ENCODE results near the gene SLC2A6.

SLC2A6 gene

DNA sequence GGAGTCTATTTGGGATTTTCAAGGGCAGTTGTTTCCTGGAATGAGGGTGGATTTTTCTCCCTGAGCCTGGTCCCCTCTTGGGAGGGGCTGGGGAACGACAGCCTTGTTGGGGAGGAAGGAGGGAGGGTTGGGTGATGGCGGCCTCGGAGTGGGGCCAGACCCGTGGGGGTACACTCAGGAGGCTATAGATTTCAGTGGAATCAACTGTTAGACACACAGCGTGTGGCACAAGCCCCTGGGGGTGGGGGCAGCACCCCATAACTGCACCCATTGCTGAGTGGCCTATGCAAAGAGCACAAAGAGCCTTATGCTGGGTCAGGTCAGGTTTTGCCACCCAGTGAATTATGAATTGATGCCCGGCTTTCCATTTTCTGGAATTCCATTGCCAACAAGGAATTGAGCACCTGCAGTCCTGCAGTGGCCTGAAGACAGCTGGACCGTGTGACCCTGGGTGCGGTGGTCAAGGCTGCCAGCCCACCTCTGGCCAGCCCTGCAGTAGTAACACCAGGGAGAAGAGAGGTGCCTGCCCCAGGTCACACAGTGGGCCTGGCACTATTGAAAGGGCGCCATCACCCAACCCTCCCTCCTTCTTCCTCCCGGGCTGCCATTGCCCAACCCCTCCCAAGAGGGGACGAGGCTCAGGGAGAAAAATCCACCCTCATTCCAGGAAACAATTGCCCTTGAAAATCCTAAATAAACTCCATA, 37.5 kb upstream of the SLC2A6 start:
- no peak for DNase-seq (ENCODE audit: low read depth in 2 of 3, low spot score in 1 of 3)

DNA sequence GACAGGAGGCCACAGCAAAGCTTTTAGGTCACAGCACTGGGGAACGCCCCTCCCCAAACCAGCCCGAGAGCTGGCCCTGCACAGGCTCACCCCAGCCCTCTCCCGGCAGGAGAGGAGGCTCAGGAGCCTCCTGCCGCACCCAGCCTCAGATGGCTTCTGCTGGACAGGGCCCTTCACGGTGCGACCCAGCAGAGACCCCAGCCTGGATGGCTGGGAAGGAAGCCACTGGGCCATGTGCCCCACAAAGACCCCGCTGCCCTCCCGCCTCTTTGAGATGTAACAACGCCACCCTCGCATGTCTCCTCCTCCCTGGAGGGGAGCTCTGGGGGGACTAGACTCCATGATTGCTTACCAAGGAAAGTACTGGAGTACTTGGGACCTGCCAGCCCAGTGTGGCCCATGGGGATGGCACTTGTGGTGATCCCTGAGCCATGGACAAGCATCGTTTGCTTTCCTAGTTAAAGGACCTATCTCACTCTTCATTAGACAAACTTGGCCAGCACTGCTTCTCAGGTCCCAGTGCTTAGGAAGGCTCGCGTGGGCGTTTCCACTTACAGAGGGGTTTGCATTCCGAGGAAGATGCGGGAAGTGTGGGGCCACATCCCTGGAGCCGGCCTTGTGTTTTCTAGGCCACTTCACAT, 36.8 kb upstream of the SLC2A6 start:
- no peak for DNase-seq (ENCODE audit: low read depth in 2 of 3, low spot score in 1 of 3)

DNA sequence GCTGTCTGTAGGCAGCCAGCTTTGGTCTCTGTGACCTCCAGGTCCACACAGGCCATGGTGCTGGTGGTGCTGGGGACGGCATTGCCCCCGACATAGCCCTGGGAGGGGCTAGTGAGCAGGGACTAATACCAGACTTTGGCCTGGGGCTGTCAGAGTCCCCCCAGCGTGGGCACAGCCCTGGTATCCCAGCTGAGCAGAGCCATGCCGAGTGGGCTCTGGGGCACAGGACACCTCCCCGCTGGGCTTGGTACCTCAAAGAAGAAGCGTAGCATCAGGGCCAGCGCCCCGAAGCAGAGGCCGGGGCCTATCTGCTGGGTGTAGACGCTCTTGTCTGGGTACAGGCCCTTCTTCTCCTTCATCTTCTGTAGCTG, 36.3 kb upstream of the SLC2A6 start:
- no peak for DNase-seq (ENCODE audit: low read depth in 2 of 3, low spot score in 1 of 3)

DNA sequence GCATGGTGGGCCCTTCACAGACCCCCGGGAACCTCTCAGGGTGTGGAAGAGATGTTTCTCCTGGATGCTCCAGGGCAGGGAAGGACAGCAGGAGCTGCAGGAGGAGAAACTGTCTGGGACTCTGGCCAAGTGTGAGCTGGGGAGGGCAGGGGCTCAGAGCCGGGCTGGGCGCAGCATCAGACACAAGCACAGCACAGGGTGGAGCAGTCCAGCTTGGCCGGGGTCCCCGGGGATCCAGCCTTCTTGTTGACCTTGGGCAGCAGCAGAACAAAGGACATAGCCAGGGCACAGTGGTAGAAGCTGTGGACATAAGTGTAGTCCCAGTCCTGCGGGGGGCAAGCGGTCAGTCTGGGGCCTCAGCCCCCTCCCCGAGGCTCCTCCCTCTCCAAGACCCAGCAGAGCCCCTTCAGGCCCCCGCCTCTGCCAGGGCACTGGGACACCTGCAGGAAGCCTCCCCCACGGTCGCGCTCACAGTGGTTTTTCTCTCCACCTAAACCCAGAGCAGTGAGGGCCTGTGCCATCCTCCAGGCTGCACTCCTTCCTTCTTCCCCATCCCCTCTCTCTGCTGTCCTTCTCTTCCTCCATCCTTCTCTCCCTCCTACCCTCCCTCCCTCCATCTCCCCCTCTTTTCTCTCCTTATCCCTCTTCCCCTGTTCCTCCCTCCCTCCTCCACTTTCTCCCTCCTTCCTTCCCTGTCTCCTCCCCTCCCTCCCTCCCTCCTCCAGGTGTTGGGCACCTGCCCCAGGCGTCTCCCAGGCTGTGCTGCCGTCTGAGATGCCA, 35.8 kb upstream of the SLC2A6 start:
- no peak for DNase-seq (ENCODE audit: low read depth in 2 of 3, low spot score in 1 of 3)

DNA sequence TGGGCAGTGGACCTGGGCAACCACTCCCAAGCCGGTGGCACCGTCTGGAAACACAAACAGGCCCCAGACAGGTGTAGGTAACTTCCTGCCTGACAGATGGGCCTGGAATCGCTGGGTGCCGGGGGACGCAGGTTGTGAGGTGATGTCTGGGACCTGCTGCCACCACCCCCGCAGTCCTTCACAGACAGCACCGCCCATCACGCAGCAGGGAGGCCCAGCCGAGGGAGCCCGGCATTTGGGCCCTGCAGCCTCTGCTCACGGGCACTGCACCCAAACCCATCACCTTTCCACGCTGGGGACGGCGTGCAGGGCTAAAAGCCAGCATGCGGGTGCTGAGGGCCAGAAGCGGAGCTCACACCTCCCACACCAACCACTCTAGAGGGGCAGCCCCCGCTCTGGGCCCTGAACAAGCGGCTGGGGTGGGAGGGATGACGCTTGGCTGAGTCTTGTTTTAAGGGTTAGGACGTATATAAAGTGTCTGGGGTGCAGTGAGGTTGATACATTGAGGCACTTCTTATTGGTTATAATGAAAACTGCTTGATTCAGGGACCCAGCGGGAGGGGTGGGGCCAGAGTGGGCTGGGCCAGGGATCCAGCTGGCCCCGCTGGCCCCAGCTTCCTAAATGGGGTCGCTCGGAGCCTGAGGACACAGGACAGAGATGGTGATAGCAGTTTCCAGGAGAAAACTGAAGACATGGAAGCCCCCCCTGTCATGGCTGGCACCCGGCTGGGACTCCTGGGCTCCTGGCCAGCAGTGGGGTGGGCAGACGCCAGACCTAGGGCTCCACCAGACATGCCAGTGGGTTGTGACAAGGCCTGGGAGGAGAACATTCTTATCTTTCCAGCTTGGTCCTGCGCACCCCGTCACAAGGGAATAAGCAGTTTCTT, 34.6 kb upstream of the SLC2A6 start:
- DNase-seq (ENCODE audit: low read depth in 2 of 3, low spot score in 1 of 3): no peak

DNA sequence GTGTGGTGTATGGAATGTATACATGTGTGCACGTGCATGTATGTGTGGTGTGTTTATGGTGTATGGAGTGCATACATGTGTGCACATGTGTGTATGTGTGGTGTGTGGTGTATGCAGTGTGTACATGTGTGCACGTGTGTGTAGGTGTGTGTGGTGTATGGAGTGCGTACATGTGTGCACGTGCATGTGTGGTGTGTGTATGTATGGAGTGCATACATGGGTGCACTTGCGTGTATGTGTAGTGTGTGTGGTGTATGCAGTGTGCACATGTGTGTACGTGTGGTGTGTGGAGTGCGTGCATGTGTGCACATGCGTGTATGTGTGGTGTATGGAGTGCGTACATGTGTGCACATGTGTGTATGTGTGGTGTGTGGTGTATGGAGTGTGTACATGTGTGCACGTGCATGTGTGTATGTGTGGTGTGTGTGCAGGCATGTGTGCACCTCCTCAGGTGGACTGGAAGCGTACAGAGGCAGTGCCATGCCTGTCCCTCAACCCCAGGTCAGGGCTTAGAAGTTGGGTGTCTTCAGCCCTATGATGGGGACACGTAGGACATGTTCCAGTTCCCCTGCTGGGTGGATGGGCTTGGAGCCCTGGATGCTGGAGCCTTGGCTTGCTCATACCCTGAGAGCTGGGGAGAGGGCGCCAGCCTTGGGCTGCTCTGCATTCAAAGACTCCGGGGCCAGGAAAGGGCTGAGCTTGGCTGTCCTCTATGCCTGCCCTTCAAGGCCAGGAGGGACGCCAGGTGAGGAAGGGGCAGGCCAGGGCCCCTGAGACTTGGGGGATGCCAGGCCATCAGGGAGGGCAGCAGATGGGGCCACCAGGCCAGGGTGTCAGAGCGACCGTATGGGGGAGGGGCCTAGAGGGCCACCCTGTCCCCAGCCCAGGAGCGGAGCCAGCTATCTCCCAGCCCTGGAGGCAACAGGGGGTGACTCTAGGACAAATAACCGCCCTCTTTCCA, 33.6 kb upstream of the SLC2A6 start:
- DNase-seq (ENCODE audit: low read depth in 2 of 3, low spot score in 1 of 3): no peak

DNA sequence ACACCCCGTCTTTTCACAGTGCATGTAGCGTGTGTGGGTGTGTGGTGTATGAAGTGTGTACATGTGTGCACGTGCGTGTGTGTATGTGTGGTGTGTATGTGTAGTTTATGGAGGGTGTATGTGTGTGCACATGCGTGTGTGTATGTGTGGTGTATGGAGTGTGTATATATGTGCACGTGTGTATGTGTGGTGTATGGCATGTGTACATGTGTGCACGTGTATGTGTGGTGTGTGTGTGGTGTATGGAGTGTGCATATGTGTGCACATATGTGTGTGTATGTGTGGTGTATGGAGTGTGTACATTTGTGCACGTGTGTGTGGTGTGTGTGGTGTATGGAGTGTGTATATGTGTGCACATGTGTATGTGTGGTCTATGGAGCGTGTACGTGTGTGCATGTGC, 32.7 kb upstream of the SLC2A6 start:
- no peak for DNase-seq (ENCODE audit: low read depth in 2 of 3, low spot score in 1 of 3)

DNA sequence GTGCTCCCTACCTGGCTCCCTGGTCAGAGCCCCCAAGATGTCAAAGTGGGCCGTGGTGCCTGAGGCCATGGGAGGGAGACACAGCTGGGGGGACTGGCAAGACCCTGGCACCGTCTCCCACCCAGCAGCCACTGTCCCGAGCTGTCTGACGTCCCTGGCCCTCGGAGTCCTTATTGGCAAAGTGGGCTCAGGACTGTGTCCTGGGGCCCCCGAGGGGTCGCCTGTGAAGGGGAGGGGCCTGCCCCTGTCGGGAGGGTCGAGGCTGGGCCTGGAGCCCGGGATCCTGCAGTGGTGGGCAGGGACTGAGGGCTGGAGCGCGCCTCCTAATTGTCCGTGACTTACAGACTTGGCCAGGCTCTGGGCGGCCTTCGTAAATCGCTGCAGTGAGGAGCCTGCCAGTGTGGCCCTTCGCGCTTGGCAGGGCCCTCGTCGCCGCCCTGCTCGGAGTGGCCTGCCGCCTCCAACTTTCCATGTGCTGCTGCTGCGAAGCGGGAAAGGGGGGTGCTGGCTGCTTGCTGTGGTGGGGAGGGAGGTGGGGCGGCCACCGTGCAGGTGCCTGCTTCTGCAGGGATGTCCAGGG, 32.1 kb upstream of the SLC2A6 start:
- DNase-seq (ENCODE audit: low read depth in 2 of 3, low spot score in 1 of 3): no peak

DNA sequence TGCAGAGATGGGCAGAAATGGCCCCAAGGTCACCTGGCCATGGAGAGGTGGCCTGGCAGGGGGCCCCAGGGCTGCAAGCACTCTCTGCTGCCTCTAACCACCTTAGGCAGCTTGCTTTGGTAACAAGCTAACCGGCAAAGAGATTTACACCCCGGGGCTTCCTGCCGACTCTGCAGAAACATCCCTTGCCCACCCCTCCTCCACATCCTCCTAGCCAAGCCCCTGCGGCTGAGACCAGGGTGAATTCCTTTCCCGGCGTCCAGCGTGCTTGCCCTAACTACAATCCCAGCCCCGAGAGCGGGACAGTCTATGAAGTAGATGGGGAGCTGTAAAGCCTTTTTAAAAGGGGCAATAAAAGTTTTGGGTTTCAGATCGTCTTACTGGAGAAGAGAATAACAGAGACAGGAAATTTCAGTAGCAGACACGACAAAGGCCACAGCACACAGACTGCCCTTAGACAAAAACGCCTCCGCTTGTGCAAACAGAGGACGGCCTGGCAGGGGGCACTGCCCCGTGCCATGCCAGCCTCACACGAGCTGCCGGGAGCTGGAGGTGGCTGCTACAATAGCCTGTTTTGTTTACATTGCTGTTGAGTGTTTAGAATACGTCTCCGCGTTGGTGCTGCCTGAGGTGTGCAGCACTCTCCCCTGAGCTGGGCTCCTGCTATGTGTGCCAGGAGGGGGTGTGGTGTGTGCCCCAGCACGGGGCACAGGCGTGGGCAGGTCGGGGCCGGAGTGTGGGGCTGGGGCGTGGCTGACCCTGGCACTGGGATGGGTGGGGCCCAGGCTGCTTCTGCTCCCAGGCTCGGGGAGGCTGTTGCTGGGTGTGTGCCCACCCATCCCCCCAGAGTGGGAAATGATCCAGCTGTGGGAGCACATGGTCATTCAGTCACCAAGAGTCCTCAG, 30.5 kb upstream of the SLC2A6 start:
- no peak for DNase-seq (ENCODE audit: low read depth in 2 of 3, low spot score in 1 of 3)

DNA sequence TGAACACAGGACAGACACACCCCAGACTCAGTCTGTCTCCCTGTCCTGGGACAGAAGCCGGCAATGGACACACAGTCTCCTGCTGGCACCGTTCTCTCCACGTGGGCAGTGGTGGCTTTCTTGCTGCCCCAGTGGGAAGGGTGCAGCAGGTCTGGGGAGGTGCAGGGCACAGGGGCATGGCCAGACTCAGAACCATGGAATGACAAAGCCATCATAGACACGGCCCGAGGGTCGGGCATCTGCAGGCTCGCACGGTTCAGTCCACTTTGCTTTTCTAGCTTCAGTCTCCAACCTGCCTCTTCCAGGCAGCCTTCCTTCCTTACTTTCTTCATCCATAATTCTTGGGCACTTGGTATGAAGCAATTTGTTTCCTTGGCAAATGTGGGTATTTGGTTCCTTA, 29.1 kb upstream of the SLC2A6 start:
- no peak for DNase-seq (ENCODE audit: low read depth in 2 of 3, low spot score in 1 of 3)

DNA sequence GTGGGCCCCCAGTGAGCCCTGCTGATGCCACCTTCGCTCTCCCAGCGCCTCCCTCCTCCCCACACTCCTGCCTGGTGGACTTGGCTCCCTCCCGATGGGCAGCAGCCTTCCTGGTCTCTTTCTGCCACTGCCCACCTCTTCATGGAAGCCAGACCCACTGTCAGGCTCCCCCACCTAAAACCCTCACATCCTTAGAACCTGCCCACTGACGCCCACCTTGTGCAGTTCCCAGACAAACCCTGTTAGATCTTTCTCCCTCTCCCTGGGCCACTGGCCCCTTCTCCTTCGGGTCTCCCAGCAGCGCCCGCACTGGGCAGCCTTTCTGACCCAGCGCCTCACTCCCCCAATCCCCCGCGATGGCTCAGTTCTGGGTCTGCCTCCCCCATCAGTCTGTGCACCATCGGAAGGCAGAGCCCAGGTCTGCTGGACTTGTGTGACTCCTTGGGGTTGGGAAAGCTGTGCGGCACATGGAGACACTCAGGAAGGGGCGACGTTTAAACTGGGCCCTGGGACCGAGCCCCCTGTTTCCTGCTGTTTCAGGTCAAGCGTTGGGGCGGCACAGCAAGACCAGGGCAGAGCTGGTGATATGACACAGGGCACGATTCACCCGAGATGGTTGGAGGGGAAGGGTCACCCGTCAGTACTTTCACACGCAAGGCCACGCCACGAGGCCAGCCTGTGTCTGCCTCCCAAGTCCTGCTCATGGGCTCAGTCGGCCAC, 28.5 kb upstream of the SLC2A6 start:
- no peak for DNase-seq (ENCODE audit: low read depth in 2 of 3, low spot score in 1 of 3)

DNA sequence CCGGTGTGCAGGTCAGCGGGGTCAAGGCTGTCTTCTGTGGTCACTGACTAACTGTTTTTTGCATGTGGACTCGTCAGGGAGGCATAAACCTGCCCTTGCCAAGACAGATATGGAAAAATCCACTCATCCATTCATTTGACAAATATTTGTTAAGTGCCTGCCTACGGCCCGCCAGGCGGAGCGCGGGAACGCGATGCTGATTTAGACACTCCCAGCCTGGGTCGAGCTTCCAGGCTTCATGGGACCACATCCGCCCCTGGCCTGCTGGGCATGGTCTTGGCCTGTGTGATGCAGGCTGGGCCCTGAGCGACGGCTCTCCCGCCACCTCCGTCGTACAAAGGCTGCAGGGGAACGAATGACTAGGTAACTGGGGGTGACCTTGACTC, 27.7 kb upstream of the SLC2A6 start:
- no peak for DNase-seq (ENCODE audit: low read depth in 2 of 3, low spot score in 1 of 3)

DNA sequence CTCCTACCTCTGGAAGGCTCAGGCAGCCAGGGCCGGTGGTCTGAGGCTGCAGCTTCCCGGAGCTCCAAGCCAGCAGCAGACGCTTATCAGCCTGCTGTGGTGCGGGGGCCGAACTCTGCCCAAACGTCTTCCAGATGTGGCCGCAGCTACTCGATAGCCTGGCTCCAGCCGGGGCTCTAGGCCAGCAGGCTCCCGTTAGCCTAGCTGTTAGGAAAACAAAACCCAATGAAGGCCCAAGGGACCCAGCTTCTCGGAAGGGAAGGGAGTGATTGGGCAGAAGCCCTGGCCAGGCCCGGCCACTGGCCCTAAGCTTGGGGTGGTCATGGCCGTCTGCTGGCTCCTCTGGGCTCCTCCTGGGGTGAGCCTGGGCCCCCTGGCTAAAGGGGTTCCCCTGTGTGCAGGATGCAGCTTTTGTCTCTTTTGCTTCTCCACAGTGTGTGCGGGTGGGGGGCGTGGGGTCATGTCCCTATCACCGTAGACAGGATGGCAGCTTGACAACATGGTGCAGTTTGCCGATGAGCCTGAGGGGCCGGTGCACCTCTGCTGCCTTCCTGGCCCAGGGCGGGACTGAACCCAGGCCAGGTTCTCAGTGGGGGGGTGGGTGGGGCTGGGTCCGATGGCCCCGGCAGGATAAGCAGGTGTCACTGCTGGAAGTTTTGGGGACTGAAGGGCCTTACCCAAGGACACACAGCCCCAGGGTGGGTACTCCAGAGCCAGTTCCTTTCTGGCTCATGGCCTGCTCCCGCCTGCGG, 27.2 kb upstream of the SLC2A6 start:
- DNase-seq (ENCODE audit: low read depth in 2 of 3, low spot score in 1 of 3): no peak

DNA sequence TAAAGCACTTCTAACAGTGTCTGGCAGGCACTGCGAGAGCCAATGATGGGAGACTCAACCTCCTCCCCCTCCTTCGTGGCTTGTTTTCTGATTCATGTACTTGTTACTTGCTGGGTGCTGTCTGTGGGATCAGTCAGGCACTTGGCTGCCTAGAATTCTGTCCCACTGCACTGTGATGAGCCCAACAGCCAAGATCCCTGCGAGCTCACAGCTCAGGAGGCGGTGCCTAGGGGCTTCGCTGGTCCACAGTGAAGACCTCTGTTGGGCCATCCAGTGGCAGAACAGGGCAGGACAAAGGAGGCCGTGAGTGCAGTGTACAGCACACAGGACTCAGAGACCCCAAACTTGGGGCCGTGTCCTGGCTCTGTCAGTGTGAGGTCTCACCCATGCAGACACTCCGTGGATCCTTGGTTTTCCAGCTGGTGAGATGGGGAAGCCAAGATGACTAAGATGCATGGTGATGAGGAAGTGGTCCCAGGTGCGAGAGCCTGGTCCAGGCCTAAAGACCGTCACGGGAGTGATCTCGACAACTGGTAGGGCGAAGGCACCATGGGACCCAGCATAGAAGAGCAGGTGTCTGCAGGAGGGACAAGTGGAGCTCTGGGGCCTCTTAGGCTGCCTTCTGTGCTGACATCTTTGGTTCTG, 26.4 kb upstream of the SLC2A6 start:
- no peak for DNase-seq (ENCODE audit: low read depth in 2 of 3, low spot score in 1 of 3)

DNA sequence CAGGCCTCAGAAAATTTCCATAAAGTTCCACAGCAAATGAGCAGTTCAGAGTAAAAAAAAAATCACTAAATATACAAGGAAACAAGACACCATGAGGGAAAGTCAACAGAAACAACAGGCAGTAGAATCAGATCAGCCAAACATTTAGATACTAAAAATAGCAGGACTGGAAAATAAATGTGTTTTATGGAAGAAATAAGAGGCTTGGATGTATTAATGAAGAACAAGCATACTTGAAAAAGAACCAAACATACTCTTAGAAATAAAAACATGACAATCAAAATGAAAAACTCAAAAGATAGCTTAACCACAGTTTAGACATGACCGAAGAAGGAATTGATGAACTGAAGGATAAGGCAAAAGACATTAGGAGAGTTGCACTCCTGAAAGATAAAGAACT, 23.2 kb upstream of the SLC2A6 start:
- DNase-seq (ENCODE audit: low read depth in 2 of 3, low spot score in 1 of 3): no peak

DNA sequence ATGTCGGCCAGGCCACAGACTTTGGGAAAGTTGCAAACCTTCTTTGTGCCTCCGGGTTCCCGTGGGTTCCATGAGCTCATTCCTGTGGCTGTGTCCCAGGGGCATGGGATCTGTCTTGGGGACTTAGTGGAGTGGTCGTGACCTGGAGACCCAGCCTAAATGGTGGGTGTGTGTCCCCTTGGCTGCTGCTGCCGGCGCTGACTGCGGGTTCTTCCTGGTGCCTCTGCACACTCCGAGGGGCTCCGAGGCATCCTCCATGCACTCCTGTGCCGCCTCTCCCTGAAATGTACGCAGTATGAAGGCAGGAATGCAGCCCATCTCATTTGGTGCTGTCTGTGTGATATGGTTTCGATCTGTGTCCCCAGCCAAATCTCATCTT, 21.0 kb upstream of the SLC2A6 start:
- no peak for DNase-seq (ENCODE audit: low read depth in 2 of 3, low spot score in 1 of 3)
